Ovary (tissue), 9 donors: Measurements from ENCODE around the gene KBTBD6. TPM values are rescaled to one million over a fixed set of nuclear protein-coding genes. Genes with fewer than 3 reads are reported as not detected.

Experiments used
- DNase-seq, 5 donors: peaks; one replicate each; pipeline ENCODE4 v3.0.0-alpha.2; 2019 to 2020
- H3K27ac ChIP-seq, 2 donors: fragments of 200-600 bp; one replicate each; pipeline versions ENCODE4 v1.5.1 to v1.8.0; 2019 to 2022
- H3K27me3 ChIP-seq: fragments of 200-600 bp; one replicate; pipeline ENCODE4 v1.8.0; 2022
- H3K36me3 ChIP-seq: fragments of 200-600 bp; sonication (generic); one replicate; pipeline ENCODE4 v1.5.1; 2019
- H3K4me1 ChIP-seq: one replicate; pipeline ENCODE4 v1.8.1; 2013; ENCODE audit warnings: mild to moderate bottlenecking, moderate library complexity; ENCODE audit not compliant: insufficient read depth
- H3K4me3 ChIP-seq: fragments of 200-600 bp; sonication (generic); one replicate; pipeline ENCODE4 v1.5.1; 2017
- H3K9me3 ChIP-seq, 2 donors: fragments of 200-600 bp in 1 of 2; sonication (generic) in 1 of 2; one replicate each; pipeline versions ENCODE4 v1.5.1 to v1.8.1; 2013 to 2019; ENCODE audit warnings: mild to moderate bottlenecking in 1 of 2, moderate library complexity in 1 of 2
- CTCF ChIP-seq, 3 donors: fragments of 450-650 bp in 2 of 3; fragments of 200-600 bp in 1 of 3; IDR thresholded peaks; one replicate each; pipeline versions ENCODE4 v1.5.1 to v1.8.0; 2016 to 2022; ENCODE audit warnings: antibody characterized with exemption in 3 of 3, mild to moderate bottlenecking in 1 of 3
- EP300 ChIP-seq: sonication (generic); formaldehyde crosslinking; IDR thresholded peaks from one replicate; pipeline ENCODE4 v1.6.1; 2017; ENCODE audit warnings: antibody characterized with exemption
- POLR2A ChIP-seq: fragments of 450-650 bp; IDR thresholded peaks from one replicate; pipeline ENCODE4 v1.6.1; 2017; ENCODE audit warnings: antibody characterized with exemption, mild to moderate bottlenecking, moderate library complexity
- WGBS, 3 donors: extraction: QIAGEN DNeasy Blood & Tissue Kit in 1 of 3; methylation state at CpG; one replicate each; pipeline versions ENCODE4 v1.1.5 to v1.1.7; 2013 to 2017; 5-methylcytosine and 5-hydroxymethylcytosine counted together
- intact Hi-C, 4 donors: fragments of 100-400 bp; cut with DNase I; formaldehyde crosslinking; loops; one replicate each; pipeline versions ENCODE4 v1.11.0 to v1.15.1; 2022 to 2023
- polyA plus RNA-seq, 2 donors: library from polyadenylated mRNA; stranded (reverse); fragments of 200-250 nt in 1 of 2; fragments of 350-450 nt in 1 of 2; fragmentation: Illumina TruSeq in 1 of 2; extraction: RNeasy Lipid Tissue Mini Kit (QIAGEN cat#74804) in 1 of 2; gene quantifications; one replicate each; pipeline ENCODE4 v1.2.3, GENCODE V29; 2013 to 2014
- total RNA-seq, 7 donors: library from RNA; depleted of rRNA in 2 of 7; stranded (reverse); fragments of >200 nt in 2 of 7; fragmentation: NEBNext Ultra II Directional in 3 of 7; extraction: Animal tissue kit (Norgen Biotek cat#: 25700) in 3 of 7; gene quantifications; one replicate each; pipeline versions ENCODE4 v1.1.0 to v1.2.4, GENCODE V29; 2016 to 2023
- donor health status: DM: no; HTN: no; CAD: no; lungs with moderate emphysema.
- donor health status: DM: no; HTN: no; CAD: no.
- donor health status: Bipolar disorder and iron deficiency.
- donor health status: DM: yes; HTN: yes; CAD: no.
- donor health status: DM: no; HTN: no; CAD: no.
- donor health status: DM: yes; HTN: yes; CAD: no.

The KBTBD6 gene
- total and polyA plus RNA-seq, 9 donors = 3.7 to 13.9 (median 8.2) TPM

- Histone ChIP-seq H3K9me3 (peaks cover 0 to 4% of the 10 kb centered on the region in 2 donors), H3K4me1 (no peaks in the 10 kb centered on the region), H3K27ac (no peak overlapping the region), H3K27me3 (no peaks in the 10 kb centered on the region), H3K36me3 (no peaks in the 10 kb centered on the region), H3K4me3 (no peak overlapping the region)
- no peak for TF ChIP-seq CTCF (IDR thresholded peaks at IDR 0.05)
- TF ChIP-seq POLR2A = no peak
- no peak for TF ChIP-seq EP300
- intact Hi-C loops = no loop called here
- DNase-seq = no peak
- WGBS, 3 donors = 58 to 70% (median 59%) methylated on average over 4 of the region's 4 CpGs
Observed at GRCh38 chr13:41145136-41145908, 12.7 kb upstream of the KBTBD6 start.

- no peaks in the 10 kb centered on the region for H3K36me3 ChIP-seq
- 79 to 88% (median 86%) methylated on average over 2 of the region's 2 CpGs for WGBS, 3 donors
Observed at GRCh38 chr13:41144576-41144975, 12.0 kb upstream of the KBTBD6 start.

GRCh38 chr13:41139296-41139966, 6.8 kb upstream of the KBTBD6 start:
- Histone ChIP-seq H3K4me1 (no peaks in the 10 kb centered on the region), H3K27me3 (no peaks in the 10 kb centered on the region), H3K4me3 (no peak overlapping the region), H3K27ac (no peak overlapping the region), H3K9me3 (no peaks in the 10 kb centered on the region), H3K36me3 (no peaks in the 10 kb centered on the region)
- 84 to 91% (median 86%) methylated on average over 3 of the region's 3 CpGs for WGBS, 3 donors
- intact Hi-C loops = loop anchor here in 2 of 4 donors (5.0 to 10.0 kb wide), 2 partner anchors 53 to 65 kb away; partner anchors contain the start of gene KBTBD7 (in 1 of the 2)
- no peak for DNase-seq
- no peak for TF ChIP-seq CTCF (IDR thresholded peaks at IDR 0.05)
- no peak for TF ChIP-seq POLR2A
- TF ChIP-seq EP300 = no peak

More at GRCh38 chr13:41144576-41144975, 12.0 kb upstream of the KBTBD6 start:
- no peak for DNase-seq
- Histone ChIP-seq H3K27ac (no peak overlapping the region), H3K4me3 (no peak overlapping the region), H3K27me3 (no peaks in the 10 kb centered on the region), H3K4me1 (no peaks in the 10 kb centered on the region), H3K9me3 (peaks cover 0 to 4% of the 10 kb centered on the region in 2 donors)
- TF ChIP-seq EP300 = no peak
- no peak for TF ChIP-seq CTCF (IDR thresholded peaks at IDR 0.05)
- TF ChIP-seq POLR2A = no peak
- intact Hi-C loops = no loop called here

- WGBS, 3 donors = 95 to 100% (median 100%) methylated on average over 2 of the region's 2 CpGs
- peaks cover 3% of the 10 kb centered on the region for H3K4me1 ChIP-seq
- DNase-seq = no peak
- H3K27ac ChIP-seq = no peak overlapping the region
- no peaks in the 10 kb centered on the region for H3K9me3 ChIP-seq
- H3K27me3 ChIP-seq = no peaks in the 10 kb centered on the region
- intact Hi-C loops = loop anchor here in 2 of 4 donors (5.0 to 10.0 kb wide), 2 partner anchors 54 to 67 kb away; partner anchors contain the start of gene KBTBD7 (in 1 of the 2)
- no peak for TF ChIP-seq EP300
- TF ChIP-seq CTCF (IDR thresholded peaks at IDR 0.05) = no peak
- TF ChIP-seq POLR2A = no peak
- H3K36me3 ChIP-seq = no peaks in the 10 kb centered on the region
- H3K4me3 ChIP-seq = no peak overlapping the region
Observed at GRCh38 chr13:41137951-41138350, 5.3 kb upstream of the KBTBD6 start.
